K562 (cell line): Measurements from ENCODE around the gene TFEB. TPM values are rescaled to one million over a fixed set of nuclear protein-coding genes. Genes with fewer than 3 reads are reported as not detected.

ENCODE experiments used
- ATAC-seq: fragments of 200-7000 bp; cut with Tn5 transposase; 3 replicates; pipeline ENCODE4 v1.9.1; 2020; ENCODE audit warnings: moderate library complexity
- BruUV-seq: library from RNA; stranded (reverse); fragments of 400-500 nt; replicated peaks from 2 replicates; lab custom pipeline; 2021; lab: Mats Ljungman, UMichigan
- CTCF ChIA-PET: fragments of 300-600 bp; formaldehyde crosslinking; extraction: SDS; loops from one replicate; lab custom pipeline; 2021; ENCODE audit warnings: low intra/inter-chr PET ratio; lab: Yijun Ruan, JAX
- POLR2A ChIA-PET: fragments of 300-600, 350-650 bp; sonication (Branson Sonifier 250); formaldehyde crosslinking; extraction: SDS; loops from one replicate; lab custom pipeline; 2021; ENCODE audit warnings: antibody characterized with exemption, inconsistent platforms; lab: Yijun Ruan, JAX
- DNase-seq, 4 experiments: peaks; one replicate each; pipeline versions ENCODE4 v3.0.0 to v3.0.0-alpha.2; 2011 to 2018; ENCODE audit warnings: low spot score in 3 of 4, mixed read lengths in 3 of 4; ENCODE audit errors: extremely low read depth in 1 of 4
- FAIRE-seq: peaks from 2 replicates; lab custom pipeline; 2011; peaks lifted over from hg19 to GRCh38; lab: Jason Lieb, UNC
- H2AFZ ChIP-seq: 2 replicates; pipeline ENCODE4 v1.6.0; 2011; ENCODE audit warnings: low read depth, low read length, control low read depth, inconsistent platforms
- H3K27ac ChIP-seq: fragments of 200-600 bp; 3 replicates; pipeline ENCODE4 v1.8.0; 2011; ENCODE audit warnings: low read depth, mild to moderate bottlenecking, control low read depth, inconsistent platforms, low read length, moderate library complexity, mixed read lengths; ENCODE audit errors: extremely low read depth
- H3K27me3 ChIP-seq, 2 experiments: fragments of 300-600 bp in 1 of 2; 2 replicates in 1 of 2; 3 replicates in 1 of 2; pipeline versions ENCODE4 v1.6.0 to v1.8.0; 2011; ENCODE audit warnings: inconsistent platforms in 2 of 2, low read length in 2 of 2, mild to moderate bottlenecking in 1 of 2, mixed read lengths in 1 of 2, moderate library complexity in 1 of 2; ENCODE audit not compliant: control insufficient read depth in 2 of 2, insufficient read depth in 2 of 2
- H3K36me3 ChIP-seq: fragments of 300-600 bp; 3 replicates; pipeline ENCODE4 v1.8.0; 2011; ENCODE audit warnings: mild to moderate bottlenecking, low read length, inconsistent platforms; ENCODE audit not compliant: control insufficient read depth, insufficient read depth
- H3K4me1 ChIP-seq, 2 experiments: fragments of 200-600 bp in 1 of 2; replicated peaks in 1 of 2; 2 replicates in 1 of 2; 3 replicates in 1 of 2; pipeline versions ENCODE4 v1.5.1 to v1.8.0; 2011; ENCODE audit warnings: inconsistent platforms in 2 of 2, low read length in 2 of 2, mild to moderate bottlenecking in 1 of 2, mixed read lengths in 1 of 2, moderate library complexity in 1 of 2; ENCODE audit not compliant: control insufficient read depth in 2 of 2, insufficient read depth in 2 of 2
- H3K4me2 ChIP-seq: 2 replicates; pipeline ENCODE4 v1.6.1; 2011; ENCODE audit warnings: low read length, control low read depth, inconsistent platforms, mixed read lengths; ENCODE audit not compliant: insufficient read depth
- H3K4me3 ChIP-seq: fragments of 200-600 bp; sonication (generic), shearing (Covaris generic); 2 replicates; pipeline ENCODE4 v1.5.1; 2016; ENCODE audit warnings: control low read depth, inconsistent platforms
- H3K79me2 ChIP-seq: fragments of 200-600 bp; 3 replicates; pipeline ENCODE4 v1.8.0; 2011; ENCODE audit warnings: low read length, inconsistent platforms; ENCODE audit not compliant: control insufficient read depth, insufficient read depth
- H3K9ac ChIP-seq, 2 experiments: 2 replicates each; pipeline versions ENCODE4 v1.6.0 to v1.6.1; 2011; ENCODE audit warnings: low read depth in 2 of 2, low read length in 2 of 2, control low read depth in 1 of 2, inconsistent platforms in 1 of 2, mild to moderate bottlenecking in 1 of 2, mixed read lengths in 1 of 2; ENCODE audit not compliant: insufficient read depth in 1 of 2
- H3K9me1 ChIP-seq: one replicate; pipeline ENCODE4 v1.6.0; 2011; ENCODE audit warnings: inconsistent platforms, mild to moderate bottlenecking, low read length, moderate library complexity; ENCODE audit not compliant: control insufficient read depth, insufficient read depth
- H3K9me3 ChIP-seq: replicated peaks from 2 replicates; pipeline ENCODE4 v1.5.1; 2011; ENCODE audit warnings: low read depth, low read length, inconsistent platforms; ENCODE audit not compliant: control insufficient read depth, insufficient read depth
- H4K20me1 ChIP-seq: replicated peaks from 2 replicates; pipeline ENCODE4 v1.6.1; 2011; ENCODE audit warnings: low read length, inconsistent platforms, mixed read lengths; ENCODE audit not compliant: control insufficient read depth, insufficient read depth
- AFF4 ChIP-seq: sonication (generic); formaldehyde crosslinking; IDR thresholded peaks from 2 replicates; pipeline ENCODE4 v1.8.0; 2023; ENCODE audit warnings: mild to moderate bottlenecking, missing genetic modification reagents
- GABPA ChIP-seq: fragments of 200-800 bp; sonication (Bioruptor generic); conservative IDR thresholded peaks from 2 replicates; pipeline ENCODE4 v1.6.1; 2016; ENCODE audit warnings: low read depth, missing genetic modification characterization, missing compliant biosample characterization
- KDM1A ChIP-seq, 2 experiments: fragments of 450-650 bp; IDR thresholded peaks; 2 replicates each; pipeline ENCODE4 v1.6.1; 2016; ENCODE audit warnings: mild to moderate bottlenecking in 2 of 2
- RBM14 ChIP-seq: fragments of 200-400 bp; formaldehyde crosslinking; IDR thresholded peaks from 2 replicates; pipeline ENCODE4 v1.6.1; 2018; ENCODE audit warnings: low read depth, mild to moderate bottlenecking, low read length, moderate library complexity, borderline replicate concordance; ENCODE audit not compliant: insufficient read depth
- U2AF1 ChIP-seq: fragments of 200-400 bp; formaldehyde crosslinking; optimal IDR thresholded peaks from 2 replicates; pipeline ENCODE3; 2017; ENCODE audit warnings: mild to moderate bottlenecking, low read depth, low read length, moderate library complexity
- ZNF134 ChIP-seq: fragments of 250-450 bp; sonication (Bioruptor Pico); conservative IDR thresholded peaks from 2 replicates; pipeline ENCODE4 v1.4.0; 2020
- ZNF224 ChIP-seq: sonication (generic); formaldehyde crosslinking; IDR thresholded peaks from 2 replicates; pipeline ENCODE4 v1.8.0; 2022; ENCODE audit warnings: mild to moderate bottlenecking, missing genetic modification reagents
- ZNF24 ChIP-seq: fragments of 450-650 bp; IDR thresholded peaks from 2 replicates; pipeline ENCODE4 v1.6.1; 2016
- in situ Hi-C: fragments of 300-500 bp; cut with MboI; formaldehyde crosslinking; loops from 4 replicates; pipeline ENCODE4 v1.15.0; 2018; ENCODE audit warnings: inconsistent platforms, mixed read lengths
- intact Hi-C: fragments of 100-400 bp; cut with micrococcal nuclease; formaldehyde crosslinking; loops from 2 replicates; pipeline ENCODE4 v1.14.2; 2022
- polyA plus RNA-seq, 8 experiments: library from polyadenylated mRNA; depleted of rRNA in 4 of 8; stranded (reverse) in 5 of 8; unstranded in 3 of 8; fragments of >200 nt; fragmentation: Nextera tagmentation in 2 of 8; fragmentation: Illumina TruSeq in 1 of 8; extraction: Ambion mirVana in 2 of 8; extraction: Trizol in 1 of 8; gene quantifications; 2 replicates each; pipeline versions ENCODE4 v1.2.1 to v1.2.3, GENCODE V29; 2011 to 2014; ENCODE audit warnings: inconsistent platforms in 1 of 8, missing spikeins in 1 of 8
- total RNA-seq, 7 experiments: library from RNA; depleted of rRNA in 6 of 7; stranded (reverse); fragments of >200 nt in 6 of 7; fragmentation: Illumina TruSeq in 2 of 7; extraction: Trizol in 2 of 7; gene quantifications; 2 replicates each; pipeline versions ENCODE4 v1.2.1 to v1.2.3, GENCODE V29; 2011 to 2021; ENCODE audit warnings: low replicate concordance in 1 of 7

The TFEB gene
- total and polyA plus RNA-seq, 9 of the 15 experiments (the other 6 are each of a cell fraction or from before 2014, with no cell fraction given) = 0.04 to 4.7 (median 2.0) TPM

DNA sequence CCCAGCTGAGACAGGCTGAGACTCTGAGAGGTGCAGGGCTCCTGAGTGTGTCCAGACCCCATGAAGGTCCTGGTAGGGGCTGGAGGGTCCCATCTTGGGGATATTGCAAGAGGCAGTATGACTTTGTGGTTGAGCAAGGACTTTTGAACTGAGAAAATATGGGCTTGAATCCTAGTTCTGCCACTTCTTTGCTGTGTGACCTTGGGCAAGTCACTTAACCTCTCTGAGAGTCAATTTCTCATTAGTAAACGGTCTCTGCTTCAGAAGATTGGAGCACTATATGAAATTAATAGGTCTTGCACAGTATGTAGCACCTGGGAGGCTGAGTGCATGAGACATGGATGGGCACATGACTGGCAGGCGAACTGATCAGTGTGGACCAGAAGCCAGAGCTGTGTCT lies 42.7 kb downstream of the TFEB start (continued):
- TF ChIP-seq RBM14 (no peak), ZNF224 (CRISPR knock-in tag) (no peak), U2AF1 (no peak), ZNF24 (no peak)

DNA sequence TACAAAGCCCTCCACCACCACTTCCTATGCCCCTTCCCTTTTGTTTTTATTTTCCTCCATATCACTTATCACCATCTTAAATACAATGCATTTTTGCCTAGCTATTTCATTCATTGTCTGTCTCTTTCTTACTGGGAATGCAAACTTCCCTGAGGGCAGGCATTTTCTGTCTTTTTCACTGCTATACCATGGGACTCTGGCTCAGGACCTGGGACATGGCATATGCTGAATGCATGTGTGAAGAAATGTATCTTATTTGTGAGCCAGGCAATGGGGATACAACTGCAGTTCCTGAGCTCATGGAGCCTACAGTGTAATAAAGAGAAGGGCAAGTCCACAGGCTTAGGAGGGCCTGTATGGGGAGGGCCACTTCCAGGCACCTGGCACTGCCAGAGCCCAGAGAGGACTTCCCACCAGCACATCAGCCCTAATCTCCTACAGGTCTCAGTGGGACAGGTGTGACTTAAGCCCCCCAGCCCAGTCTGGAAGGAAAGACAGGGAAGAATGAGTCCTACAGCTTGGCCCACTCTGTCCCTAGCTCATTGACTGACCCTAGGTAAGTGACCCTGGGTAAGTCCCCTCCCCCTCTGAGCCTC lies 43.2 kb downstream of the TFEB start:
- H3K36me3 ChIP-seq = no peaks in the 10 kb centered on the region
- ChIA-PET CTCF (no interaction called here), POLR2A (interaction anchor here (0.6 to 1.6 kb wide), 4 partner anchors 11 to 131 kb away, joined by 3 to 6 read pairs (median 4); no protein-coding TSS in a partner anchor)
- TF ChIP-seq AFF4 (CRISPR knock-in tag) (no peak), GABPA (tag) (no peak), KDM1A (IDR thresholded peaks at IDR 0.05) (0 out of 4 replicates have a peak, but pooled peaks of 1 of the 2 experiments have one; percentile 1), ZNF134 (CRISPR knock-in tag) (no peak)
- H3K4me1 ChIP-seq = peaks cover 0 to 6% of the 10 kb centered on the region in 2 experiments; a peak in 1 of 5 replicates
- in situ Hi-C loops (no loop called here), intact Hi-C loops (no loop called here)
- peaks cover 5 to 29% of the 10 kb centered on the region in 2 experiments; a peak in 2 of 5 replicates for H3K27me3 ChIP-seq
- DNase-seq = no peak
- H3K9ac ChIP-seq = no peak overlapping the region
- H3K9me1 ChIP-seq = no peaks in the 10 kb centered on the region
- ATAC-seq = no peak
- H3K79me2 ChIP-seq = no peaks in the 10 kb centered on the region
- no peak overlapping the region for H2AFZ ChIP-seq
- H3K27ac ChIP-seq = no peak overlapping the region
- H3K9me3 ChIP-seq = no peaks in the 10 kb centered on the region
- H3K4me3 ChIP-seq = no peak overlapping the region
- peaks cover 4% of the 10 kb centered on the region; the same call in 1 of the 2 replicates for H4K20me1 ChIP-seq
- no peak for FAIRE-seq
- no peak overlapping the region for H3K4me2 ChIP-seq
- BruUV-seq = no TSS peak
